Suprapubic skin (tissue), 4 donors: Measurements from ENCODE around the gene RPS3.

Experiments used
- CTCF ChIP-seq, 2 donors: fragments of 200-600 bp in 1 of 2; fragments of 450-650 bp in 1 of 2; sonication (generic) in 1 of 2; IDR thresholded peaks; one replicate each; pipeline ENCODE4 v1.5.1; 2016 to 2019; ENCODE audit warnings: antibody characterized with exemption in 2 of 2, mild to moderate bottlenecking in 1 of 2, moderate library complexity in 1 of 2
- EP300 ChIP-seq: sonication (generic); formaldehyde crosslinking; IDR thresholded peaks from one replicate; pipeline ENCODE4 v1.6.1; 2017; ENCODE audit warnings: antibody characterized with exemption
- POLR2A ChIP-seq, 2 donors: fragments of 450-650 bp; IDR thresholded peaks; one replicate each; pipeline ENCODE4 v1.6.1; 2017; ENCODE audit warnings: antibody characterized with exemption in 2 of 2, mild to moderate bottlenecking in 2 of 2, moderate library complexity in 2 of 2
- POLR2AphosphoS5 ChIP-seq, 3 donors: sonication (generic); formaldehyde crosslinking; IDR thresholded peaks; one replicate each; pipeline ENCODE4 v1.6.1; 2017; ENCODE audit warnings: antibody characterized with exemption in 3 of 3

GRCh38 chr11:75430714-75431532 is 31.6 kb downstream of the RPS3 start:
- TF ChIP-seq CTCF (IDR thresholded peaks at IDR 0.05) = no peak
- TF ChIP-seq POLR2AphosphoS5 (IDR thresholded peaks at IDR 0.05) = no peak
- TF ChIP-seq POLR2A (IDR thresholded peaks at IDR 0.05) = no peak
- TF ChIP-seq EP300 = no peak
